GM23338 (cell line): ENCODE data around the gene POU3F1. TPM values are rescaled to one million over a fixed set of nuclear protein-coding genes. Genes with fewer than 3 reads are reported as not detected.

Experiments
- ATAC-seq: fragments of 200-7000 bp; cut with Tn5 transposase; 3 replicates; pipeline ENCODE4 v1.9.1; 2020
- DNase-seq: peaks from one replicate; pipeline ENCODE4 v3.0.0-alpha.2; 2015; ENCODE audit warnings: low spot score
- H2AFZ ChIP-seq: fragments of 200-600 bp; sonication (generic); 2 replicates; pipeline ENCODE4 v1.8.0; 2016; ENCODE audit warnings: antibody characterized with exemption, mild to moderate bottlenecking, moderate library complexity
- H3F3A ChIP-seq: fragments of 200-600 bp; sonication (generic); replicated peaks from 2 replicates; pipeline ENCODE4 v1.8.0; 2017; ENCODE audit warnings: antibody characterized with exemption, mixed run types, low read depth
- H3K27ac ChIP-seq: fragments of 200-600 bp; sonication (generic); 2 replicates; pipeline ENCODE4 v1.6.1; 2016; ENCODE audit warnings: low read depth
- H3K27me3 ChIP-seq: fragments of 200-600 bp; sonication (generic); 2 replicates; pipeline ENCODE4 v1.8.0; 2016; ENCODE audit warnings: mild to moderate bottlenecking, mixed run types, moderate library complexity; ENCODE audit not compliant: insufficient read depth
- H3K36me3 ChIP-seq: fragments of 200-600 bp; sonication (generic); 2 replicates; pipeline ENCODE4 v1.8.0; 2016; ENCODE audit warnings: mild to moderate bottlenecking; ENCODE audit not compliant: insufficient read depth
- H3K4me1 ChIP-seq: fragments of 200-600 bp; sonication (generic); 2 replicates; pipeline ENCODE4 v1.8.0; 2016; ENCODE audit warnings: mild to moderate bottlenecking, moderate library complexity; ENCODE audit not compliant: insufficient read depth
- H3K4me2 ChIP-seq: fragments of 200-600 bp; sonication (generic); 2 replicates; pipeline ENCODE4 v1.7.1; 2017; ENCODE audit warnings: mixed run types
- H3K4me3 ChIP-seq: fragments of 200-600 bp; sonication (generic); 2 replicates; pipeline ENCODE4 v1.6.1; 2016; ENCODE audit warnings: mixed run types
- H3K79me2 ChIP-seq: fragments of 200-600 bp; sonication (generic); replicated peaks from 2 replicates; pipeline ENCODE4 v1.8.0; 2017; ENCODE audit warnings: mild to moderate bottlenecking; ENCODE audit not compliant: insufficient read depth
- H3K9me2 ChIP-seq: fragments of 200-600 bp; sonication (generic); 2 replicates; pipeline ENCODE4 v1.8.0; 2017; ENCODE audit not compliant: insufficient read depth
- H4K20me1 ChIP-seq: fragments of 200-600 bp; sonication (generic); replicated peaks from 2 replicates; pipeline ENCODE4 v1.8.0; 2017; ENCODE audit warnings: mild to moderate bottlenecking; ENCODE audit not compliant: insufficient read depth
- H3K27ac Mint-ChIP-seq: 2 replicates; pipeline ENCODE4 v1.8.0; 2020; ENCODE audit warnings: inconsistent platforms, mild to moderate bottlenecking, moderate library complexity, mixed read lengths
- H3K27me3 Mint-ChIP-seq: 3 replicates; pipeline ENCODE4 v1.8.0; 2022; ENCODE audit warnings: low read depth, mild to moderate bottlenecking, moderate library complexity, mixed read lengths, inconsistent platforms; ENCODE audit not compliant: insufficient read depth, poor library complexity
- H3K36me3 Mint-ChIP-seq: 3 replicates; pipeline ENCODE4 v1.8.0; 2021; ENCODE audit warnings: low read depth, mild to moderate bottlenecking, inconsistent platforms, moderate library complexity, mixed read lengths
- H3K4me1 Mint-ChIP-seq: 3 replicates; pipeline ENCODE4 v1.8.0; 2020; ENCODE audit warnings: mild to moderate bottlenecking, inconsistent platforms, mixed read lengths
- H3K4me3 Mint-ChIP-seq: 3 replicates; pipeline ENCODE4 v1.8.0; 2021; ENCODE audit warnings: moderate library complexity, mild to moderate bottlenecking, inconsistent platforms, mixed read lengths
- H3K9me3 Mint-ChIP-seq: 3 replicates; pipeline ENCODE4 v1.8.0; 2020; ENCODE audit warnings: moderate library complexity, mild to moderate bottlenecking, inconsistent platforms, mixed read lengths
- CREB1 ChIP-seq: fragments of 250-450 bp; sonication (Bioruptor Pico); IDR thresholded peaks from 2 replicates; pipeline ENCODE4 v1.5.0; 2020; ENCODE audit warnings: low read depth, mild to moderate bottlenecking, moderate library complexity
- CTCF ChIP-seq, 2 experiments: fragments of 200-600 bp in 1 of 2; sonication (generic) in 1 of 2; conservative IDR thresholded peaks; 2 replicates each; pipeline versions ENCODE4 v1.5.1 to v1.6.1; 2016 to 2017; ENCODE audit warnings: antibody characterized with exemption in 2 of 2, low read depth in 2 of 2, mild to moderate bottlenecking in 2 of 2, moderate library complexity in 1 of 2
- EZH2phosphoT487 ChIP-seq: fragments of 200-600 bp; sonication (generic); IDR thresholded peaks from one replicate; pipeline ENCODE4 v1.8.1; 2018; ENCODE audit warnings: antibody characterized with exemption; ENCODE audit not compliant: unreplicated experiment
- JUNB ChIP-seq: IDR thresholded peaks from one replicate; pipeline ENCODE4 v1.6.1; 2016; ENCODE audit warnings: antibody characterized with exemption; ENCODE audit not compliant: unreplicated experiment
- REST ChIP-seq: IDR thresholded peaks from one replicate; pipeline ENCODE4 v1.6.1; 2018; ENCODE audit warnings: antibody characterized with exemption; ENCODE audit not compliant: unreplicated experiment
- STAT1 ChIP-seq: IDR thresholded peaks from one replicate; pipeline ENCODE4 v1.6.1; 2016; ENCODE audit warnings: antibody characterized with exemption; ENCODE audit not compliant: unreplicated experiment
- ZNF114 ChIP-seq: fragments of 250-450 bp; sonication (Bioruptor Pico); IDR thresholded peaks from 2 replicates; pipeline ENCODE4 v1.5.0; 2020; ENCODE audit warnings: mild to moderate bottlenecking, moderate library complexity
- ZNF331 ChIP-seq: fragments of 250-450 bp; sonication (Bioruptor Pico); IDR thresholded peaks from 2 replicates; pipeline ENCODE4 v1.5.0; 2020; ENCODE audit warnings: low read depth, mild to moderate bottlenecking, moderate library complexity
- ZNF462 ChIP-seq: fragments of 250-450 bp; sonication (Bioruptor Pico); IDR thresholded peaks from 2 replicates; pipeline ENCODE4 v1.5.0; 2020; ENCODE audit warnings: mild to moderate bottlenecking, moderate library complexity
- polyA plus RNA-seq: library from polyadenylated mRNA; unstranded; fragments of >200 nt; fragmentation: Nextera tagmentation; extraction: Ambion mirVana; gene quantifications from 2 replicates; pipeline ENCODE4 v1.2.1, GENCODE V29; 2016
- total RNA-seq: library from RNA; depleted of rRNA; stranded (reverse); fragments of >200 nt; shearing (Covaris generic); gene quantifications from 2 replicates; pipeline ENCODE4 v1.2.3, GENCODE V29; 2014

Gene POU3F1
- total and polyA plus RNA-seq, 2 experiments from 2014 or later: 3.6 to 11.5 TPM

- no peaks in the 10 kb centered on the region for H3K9me2 ChIP-seq
- H4K20me1 ChIP-seq: no peaks in the 10 kb centered on the region
- peaks cover 10% of the 10 kb centered on the region for H3K4me1 ChIP-seq
- DNase-seq: peak; percentile 37
- H3K4me3 Mint-ChIP-seq: no peak overlapping the region; the same call in 2 of the 3 replicates
- no peak overlapping the region for H2AFZ ChIP-seq
- ATAC-seq: peak; percentile 64
- H3K27me3 ChIP-seq: no peaks in the 10 kb centered on the region
- H3K27ac Mint-ChIP-seq: peak overlapping the region; percentile 47; the same call in 1 of the 2 replicates
- no peaks in the 10 kb centered on the region for H3F3A ChIP-seq
- H3K27me3 Mint-ChIP-seq: peaks cover 12% of the 10 kb centered on the region
- H3K4me2 ChIP-seq: 0 out of 2 replicates have a peak overlapping the region, but pooled peaks have one; percentile 26
- no peak for TF ChIP-seq EZH2phosphoT487
- H3K27ac ChIP-seq: no peak overlapping the region
- H3K4me1 Mint-ChIP-seq: peaks cover 45% of the 10 kb centered on the region
- no peaks in the 10 kb centered on the region for H3K79me2 ChIP-seq
- H3K4me3 ChIP-seq: no peak overlapping the region
- H3K36me3 Mint-ChIP-seq: peaks cover 4% of the 10 kb centered on the region; the same call in 1 of the 3 replicates
- peaks cover 4% of the 10 kb centered on the region; the same call in 1 of the 3 replicates for H3K9me3 Mint-ChIP-seq
- no peaks in the 10 kb centered on the region for H3K36me3 ChIP-seq
These were observed 17.8 kb upstream of the POU3F1 start for GRCh38 chr1:38064197-38064903.

GRCh38 chr1:38063616-38064015, 17.0 kb upstream of the POU3F1 start:
- no peaks in the 10 kb centered on the region for H3F3A ChIP-seq
- peak overlapping the region; percentile 51; the same call in 2 of the 3 replicates for H3K4me3 Mint-ChIP-seq
- DNase-seq: peak; percentile 47
- ATAC-seq: peak; percentile 65
- peaks cover 4% of the 10 kb centered on the region; the same call in 1 of the 3 replicates for H3K36me3 Mint-ChIP-seq
- no peak overlapping the region for H3K4me3 ChIP-seq
- H3K79me2 ChIP-seq: no peaks in the 10 kb centered on the region
- no peaks in the 10 kb centered on the region for H3K36me3 ChIP-seq
- no peak overlapping the region for H3K27ac ChIP-seq
- peaks cover 10% of the 10 kb centered on the region for H3K4me1 ChIP-seq
- no peak overlapping the region for H2AFZ ChIP-seq
- H4K20me1 ChIP-seq: no peaks in the 10 kb centered on the region
- H3K27me3 ChIP-seq: no peaks in the 10 kb centered on the region
- peaks cover 49% of the 10 kb centered on the region for H3K4me1 Mint-ChIP-seq
- TF ChIP-seq ZNF114 (CRISPR knock-in tag) (no peak), STAT1 (no peak), ZNF331 (CRISPR knock-in tag) (no peak), CTCF (conservative IDR thresholded peaks at IDR 0.05; ENCODE audit: low read depth in 2 of 2) (no peak), ZNF462 (CRISPR knock-in tag) (no peak), REST (no peak), JUNB (no peak), CREB1 (CRISPR knock-in tag) (no peak)
- H3K27me3 Mint-ChIP-seq: peaks cover 15% of the 10 kb centered on the region
- peak overlapping the region; percentile 47; the same call in 1 of the 2 replicates for H3K27ac Mint-ChIP-seq
- H3K9me3 Mint-ChIP-seq: peaks cover 4% of the 10 kb centered on the region; the same call in 1 of the 3 replicates
- H3K4me2 ChIP-seq: 0 out of 2 replicates have a peak overlapping the region, but pooled peaks have one; percentile 26
- H3K9me2 ChIP-seq: no peaks in the 10 kb centered on the region
